ELR (cell line): ENCODE measurements around the gene CAMK1G.

Experiments
- DNase-seq: peaks from one replicate; pipeline ENCODE4 v3.0.0-alpha.2; 2015; ENCODE audit warnings: low read depth

Gene CAMK1G

GRCh38 chr1:209619696-209620486, 36.4 kb downstream of the CAMK1G start:
- no peak for DNase-seq

GRCh38 chr1:209620487-209620884, 37.0 kb downstream of the CAMK1G start:
- DNase-seq = peak; percentile 23

GRCh38 chr1:209621286-209621685, 37.8 kb downstream of the CAMK1G start:
- no peak for DNase-seq

DNA sequence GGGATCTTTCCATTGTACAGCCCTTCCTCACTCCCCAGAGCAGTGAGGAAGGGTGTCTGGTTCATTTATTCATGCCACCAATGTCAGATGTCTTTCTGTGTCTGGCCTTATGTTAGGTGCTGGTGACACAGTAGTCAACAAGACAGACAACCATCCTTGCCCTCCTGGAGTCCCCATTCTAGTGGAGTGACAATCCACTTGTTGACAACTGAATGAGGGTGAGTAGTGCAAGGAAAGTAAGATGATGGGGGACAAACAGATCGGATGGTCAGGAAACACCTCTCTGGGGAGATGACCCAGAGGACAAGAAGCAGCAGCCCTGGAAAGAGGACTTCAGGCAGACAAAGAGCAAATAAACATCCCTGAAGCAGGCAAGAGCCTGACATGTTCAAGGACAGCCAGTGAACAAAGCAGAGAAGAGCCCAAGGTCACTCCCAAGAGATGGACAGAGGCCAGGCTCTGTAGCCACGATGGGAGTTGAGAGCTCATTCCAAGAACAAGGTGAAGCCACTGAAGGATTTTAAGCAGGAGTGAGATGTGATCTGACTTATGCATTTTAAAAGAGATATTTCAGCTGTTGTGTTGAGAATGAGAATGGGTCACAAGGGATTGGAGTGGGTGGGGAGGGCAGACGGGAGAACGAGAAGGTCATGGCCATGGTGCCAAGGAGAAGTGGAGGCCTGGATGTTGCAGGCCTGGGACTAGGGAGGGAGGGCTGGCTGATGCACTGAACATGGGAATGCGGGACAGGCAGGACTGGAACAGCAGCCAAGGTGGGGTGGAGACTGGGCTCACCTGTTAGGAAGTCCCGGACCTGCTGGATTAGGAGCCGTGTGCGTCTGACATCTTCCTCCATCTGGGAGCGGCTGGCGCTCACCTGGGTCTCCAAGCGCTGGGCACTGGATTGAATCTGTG, 38.5 kb downstream of the CAMK1G start:
- DNase-seq = no peak

DNA sequence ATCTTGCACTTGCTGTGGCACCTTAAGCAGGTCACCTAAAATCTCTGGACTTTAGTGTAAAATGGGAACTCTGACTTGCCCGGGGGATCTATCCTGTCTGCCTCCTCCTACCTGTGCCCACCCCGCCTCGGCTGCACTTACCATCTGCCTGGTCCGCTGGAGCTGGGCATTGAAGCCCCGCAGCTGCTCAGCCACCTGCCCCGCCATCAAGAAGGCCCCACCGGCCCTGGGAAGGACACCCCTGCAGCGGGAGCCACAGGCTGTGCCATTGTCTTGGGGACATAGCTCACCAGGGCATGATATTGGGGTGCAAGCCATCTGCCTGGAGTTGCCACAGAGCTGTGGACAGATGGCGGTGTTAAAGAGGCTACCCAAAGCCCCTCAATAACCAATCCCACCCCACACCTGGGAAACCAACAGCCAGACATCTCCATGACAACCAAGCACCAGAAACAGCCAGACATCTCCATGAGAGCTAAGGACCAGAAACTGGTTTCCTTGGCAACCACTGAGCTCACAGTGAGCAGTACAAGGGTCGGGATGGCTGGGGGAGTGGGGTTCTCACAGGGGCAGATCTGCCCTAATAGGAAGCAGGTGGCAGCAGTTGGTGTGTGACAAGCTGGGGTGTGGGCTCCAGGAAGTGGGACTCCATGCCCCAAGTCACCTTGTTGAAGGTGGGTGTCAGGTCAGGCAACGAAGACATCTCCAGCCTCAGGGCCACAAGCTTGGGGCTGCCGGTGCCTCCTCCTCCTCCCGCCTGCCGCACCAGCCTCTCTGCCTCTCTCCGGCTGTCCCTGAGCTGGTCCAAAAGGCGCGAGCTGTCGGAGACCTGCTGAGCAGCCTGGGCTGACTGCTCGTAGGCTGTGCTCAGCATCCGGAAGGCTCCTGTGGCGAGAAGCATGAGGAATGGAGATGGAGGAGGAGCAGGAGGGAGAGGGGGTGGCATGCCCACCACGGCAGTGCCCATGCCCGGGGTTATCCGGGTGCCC, 39.6 kb downstream of the CAMK1G start:
- no peak for DNase-seq

GRCh38 chr1:209624558-209625549, 41.3 kb downstream of the CAMK1G start:
- DNase-seq = peak; percentile 43

- no peak for DNase-seq
Measured at GRCh38 chr1:209625791-209626285, 42.3 kb downstream of the CAMK1G start.

GRCh38 chr1:209626346-209627026, 43.0 kb downstream of the CAMK1G start:
- DNase-seq = no peak

- no peak for DNase-seq
Measured at GRCh38 chr1:209627027-209627731, 43.7 kb downstream of the CAMK1G start.

GRCh38 chr1:209627732-209628196, 44.2 kb downstream of the CAMK1G start:
- peak; percentile 88 for DNase-seq

DNA sequence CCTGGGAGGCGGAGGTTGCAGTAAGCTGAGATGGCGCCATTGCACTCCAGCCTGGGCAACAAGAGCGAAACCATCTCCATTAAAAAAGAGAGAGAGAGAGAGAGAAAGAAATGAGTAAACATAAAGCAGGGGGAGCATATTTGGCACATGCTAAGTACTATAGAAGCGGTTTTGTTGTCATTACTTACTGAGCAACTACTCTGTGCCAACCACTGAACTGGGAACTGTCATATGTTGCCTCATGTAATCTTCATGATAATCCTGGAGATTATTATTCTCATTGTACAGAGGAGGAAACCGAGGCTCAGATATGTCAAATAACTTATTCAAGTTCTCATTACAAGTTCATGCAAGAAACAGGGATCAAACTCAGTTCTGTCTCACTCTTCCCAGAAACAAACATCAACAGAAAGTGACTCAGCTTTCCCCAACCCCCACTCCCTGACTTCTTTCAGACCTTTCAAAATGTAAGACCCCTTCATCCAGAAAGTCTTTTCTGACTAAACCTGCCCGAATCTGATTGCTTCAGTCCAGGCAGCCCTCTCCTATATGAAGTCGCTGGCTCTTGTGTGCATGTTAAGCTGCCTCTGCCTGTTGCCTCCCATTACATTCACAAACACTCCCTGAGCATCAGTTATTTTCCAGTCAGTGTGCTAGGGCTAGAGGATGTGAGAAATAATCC, 45.2 kb downstream of the CAMK1G start:
- peak; percentile 24 for DNase-seq

DNA sequence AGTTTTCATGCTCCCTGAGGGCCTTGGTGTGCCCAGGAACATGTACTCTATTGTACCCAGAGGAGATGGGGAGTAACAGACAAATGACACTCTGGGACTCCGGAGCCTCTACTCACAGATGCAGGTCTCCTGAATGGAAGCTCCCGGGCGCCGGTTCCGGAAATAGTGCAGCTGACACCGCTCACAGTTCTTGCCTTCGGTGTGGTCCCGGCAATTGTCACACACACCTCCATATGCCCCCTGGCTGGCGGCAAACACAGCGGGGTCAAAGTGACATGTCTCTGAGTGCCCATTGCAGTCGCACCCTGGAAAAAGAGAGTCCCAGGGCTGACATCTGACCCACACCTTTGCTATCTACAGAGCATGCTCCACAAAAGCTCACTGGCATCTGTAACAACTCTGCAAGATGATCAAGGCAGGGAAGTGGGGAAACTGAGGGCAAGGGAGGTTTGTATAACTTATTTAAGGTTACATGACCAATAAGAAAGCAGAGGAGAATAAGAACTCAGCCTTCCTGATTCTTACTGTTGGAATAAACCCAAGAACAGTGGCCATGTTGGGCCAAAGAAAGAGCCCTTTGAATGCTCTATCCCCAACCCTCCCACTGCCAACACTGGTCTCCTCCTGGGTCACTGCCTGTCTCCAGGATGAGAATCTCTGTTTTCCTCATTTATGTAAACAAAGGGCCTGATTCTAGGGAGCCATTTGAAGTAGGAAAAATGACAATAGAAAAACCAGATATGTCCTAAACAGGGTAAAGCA, 46.3 kb downstream of the CAMK1G start:
- DNase-seq = no peak

- no peak for DNase-seq
Measured at GRCh38 chr1:209630383-209631225, 47.1 kb downstream of the CAMK1G start.

- peak; percentile 84 for DNase-seq
Measured at GRCh38 chr1:209633335-209633997, 50.0 kb downstream of the CAMK1G start.

- peak; percentile 68 for DNase-seq
Measured at GRCh38 chr1:209634005-209634737, 50.7 kb downstream of the CAMK1G start.
